ENCODE measurements around the gene BAIAP2L1. TPM values are rescaled to one million over a fixed set of nuclear protein-coding genes. Genes with fewer than 3 reads are reported as not detected.

Gene BAIAP2L1
- total and polyA plus RNA-seq, 2 donors from 2014 or later: 9.6 to 18.8 TPM

DNA sequence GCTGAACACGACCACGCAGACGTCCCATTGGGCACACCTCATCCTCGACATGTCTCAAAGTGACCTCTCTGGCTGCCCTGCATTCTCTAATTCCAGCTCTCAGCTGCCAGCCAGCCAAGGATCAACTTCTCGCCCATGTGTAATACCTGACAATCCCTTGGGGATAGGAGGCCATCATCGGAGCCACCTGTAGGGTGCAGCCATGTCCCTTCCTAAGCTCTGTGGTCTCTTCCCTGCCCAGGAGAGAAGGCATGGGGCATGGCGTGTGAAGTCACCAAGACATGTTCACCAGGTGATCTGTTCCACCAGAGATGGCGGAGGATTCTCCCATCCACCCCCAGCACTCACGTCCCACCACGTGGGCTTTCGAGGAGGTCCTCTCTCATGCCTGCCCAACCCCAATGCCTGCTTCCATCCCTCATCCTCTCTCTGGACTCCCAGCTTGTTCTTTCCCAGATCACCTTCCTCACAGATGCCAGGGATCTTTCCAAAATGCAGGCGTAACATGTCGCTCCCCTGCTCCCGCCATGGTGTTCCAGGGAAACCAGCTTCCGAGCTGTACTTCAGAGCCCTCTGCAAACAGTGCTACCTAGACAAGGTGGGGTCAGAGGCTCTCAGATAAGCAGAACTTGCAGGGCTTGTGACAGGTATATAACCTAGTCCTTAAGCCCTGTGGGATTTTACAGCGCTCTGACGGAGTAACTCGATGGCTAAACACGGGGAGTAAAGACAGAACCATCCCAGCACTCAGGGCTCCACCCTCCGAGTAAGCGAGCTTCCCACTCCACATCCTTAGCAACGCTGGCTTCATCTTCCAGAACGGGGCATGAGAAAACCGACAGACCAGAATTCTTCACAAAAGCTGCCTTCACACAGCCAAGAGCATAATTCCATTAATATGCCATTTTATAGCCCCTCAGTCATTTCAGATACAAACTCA lies 78.3 kb downstream of the BAIAP2L1 start:
- TF ChIP-seq, protein P1, sequence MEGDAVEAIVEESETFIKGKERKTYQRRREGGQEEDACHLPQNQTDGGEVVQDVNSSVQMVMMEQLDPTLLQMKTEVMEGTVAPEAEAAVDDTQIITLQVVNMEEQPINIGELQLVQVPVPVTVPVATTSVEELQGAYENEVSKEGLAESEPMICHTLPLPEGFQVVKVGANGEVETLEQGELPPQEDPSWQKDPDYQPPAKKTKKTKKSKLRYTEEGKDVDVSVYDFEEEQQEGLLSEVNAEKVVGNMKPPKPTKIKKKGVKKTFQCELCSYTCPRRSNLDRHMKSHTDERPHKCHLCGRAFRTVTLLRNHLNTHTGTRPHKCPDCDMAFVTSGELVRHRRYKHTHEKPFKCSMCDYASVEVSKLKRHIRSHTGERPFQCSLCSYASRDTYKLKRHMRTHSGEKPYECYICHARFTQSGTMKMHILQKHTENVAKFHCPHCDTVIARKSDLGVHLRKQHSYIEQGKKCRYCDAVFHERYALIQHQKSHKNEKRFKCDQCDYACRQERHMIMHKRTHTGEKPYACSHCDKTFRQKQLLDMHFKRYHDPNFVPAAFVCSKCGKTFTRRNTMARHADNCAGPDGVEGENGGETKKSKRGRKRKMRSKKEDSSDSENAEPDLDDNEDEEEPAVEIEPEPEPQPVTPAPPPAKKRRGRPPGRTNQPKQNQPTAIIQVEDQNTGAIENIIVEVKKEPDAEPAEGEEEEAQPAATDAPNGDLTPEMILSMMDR (IDR thresholded peaks at IDR 0.05; ENCODE audit: borderline replicate concordance, extremely low read depth, insufficient read depth): no peak
- Histone ChIP-seq H3K9ac (ENCODE audit: low read length in 3 of 3) (no peak overlapping the region), H3K4me1 (ENCODE audit: control insufficient read depth in 2 of 3, insufficient read depth in 2 of 3, low read depth in 1 of 3, low read length in 3 of 3) (no peaks in the 10 kb centered on the region), H3K9me3 (ENCODE audit: control insufficient read depth in 2 of 3, insufficient read depth in 1 of 3, low read length in 3 of 3) (no peaks in the 10 kb centered on the region), H3K4me3 (ENCODE audit: low read length in 3 of 3) (no peak overlapping the region), H3K27ac (ENCODE audit: low read depth in 2 of 2, low read length in 2 of 2) (no peak overlapping the region), H3K27me3 (ENCODE audit: control insufficient read depth, insufficient read depth, low read length) (no peaks in the 10 kb centered on the region), H3K36me3 (ENCODE audit: control insufficient read depth in 2 of 3, insufficient read depth in 3 of 3, low read length in 3 of 3) (no peaks in the 10 kb centered on the region)
- no peak for DNase-seq
- intact Hi-C loops (cut with DNase I): no loop called here
- no peak for FAIRE-seq

DNA sequence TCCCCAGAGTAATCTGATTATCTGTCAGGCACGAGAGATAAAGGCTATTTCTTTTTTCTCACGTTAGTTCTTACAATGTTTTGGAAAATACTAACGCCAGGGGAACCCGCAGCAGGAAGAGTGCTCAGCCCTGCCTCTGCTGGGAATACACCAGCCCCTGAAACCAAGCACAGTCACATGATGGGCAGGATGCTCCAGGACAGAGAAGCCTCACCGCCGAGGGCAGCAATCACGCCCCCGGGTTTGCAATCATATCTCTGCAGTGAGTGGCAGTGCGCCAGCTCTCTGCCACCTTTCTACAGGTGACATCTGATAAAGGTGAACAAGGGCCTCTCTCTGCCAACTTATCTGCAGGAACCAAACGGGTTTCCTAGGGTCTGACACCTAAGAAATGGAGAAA lies 79.6 kb downstream of the BAIAP2L1 start:
- TF ChIP-seq, protein P1 (IDR thresholded peaks at IDR 0.05; ENCODE audit: borderline replicate concordance, extremely low read depth, insufficient read depth): no peak
- H3K9ac ChIP-seq (ENCODE audit: low read length in 3 of 3): no peak overlapping the region
- H3K9me3 ChIP-seq (ENCODE audit: control insufficient read depth in 2 of 3, insufficient read depth in 1 of 3, low read length in 3 of 3): no peaks in the 10 kb centered on the region
- DNase-seq: no peak
- H3K36me3 ChIP-seq (ENCODE audit: control insufficient read depth in 2 of 3, insufficient read depth in 3 of 3, low read length in 3 of 3): no peaks in the 10 kb centered on the region
- FAIRE-seq: no peak
- intact Hi-C loops (cut with DNase I): no loop called here
- H3K4me3 ChIP-seq (ENCODE audit: low read length in 3 of 3): no peak overlapping the region
- no peaks in the 10 kb centered on the region for H3K27me3 ChIP-seq (ENCODE audit: control insufficient read depth, insufficient read depth, low read length)
- H3K4me1 ChIP-seq (ENCODE audit: control insufficient read depth in 2 of 3, insufficient read depth in 2 of 3, low read depth in 1 of 3, low read length in 3 of 3): no peaks in the 10 kb centered on the region
- no peak overlapping the region for H3K27ac ChIP-seq (ENCODE audit: low read depth in 2 of 2, low read length in 2 of 2)

DNA sequence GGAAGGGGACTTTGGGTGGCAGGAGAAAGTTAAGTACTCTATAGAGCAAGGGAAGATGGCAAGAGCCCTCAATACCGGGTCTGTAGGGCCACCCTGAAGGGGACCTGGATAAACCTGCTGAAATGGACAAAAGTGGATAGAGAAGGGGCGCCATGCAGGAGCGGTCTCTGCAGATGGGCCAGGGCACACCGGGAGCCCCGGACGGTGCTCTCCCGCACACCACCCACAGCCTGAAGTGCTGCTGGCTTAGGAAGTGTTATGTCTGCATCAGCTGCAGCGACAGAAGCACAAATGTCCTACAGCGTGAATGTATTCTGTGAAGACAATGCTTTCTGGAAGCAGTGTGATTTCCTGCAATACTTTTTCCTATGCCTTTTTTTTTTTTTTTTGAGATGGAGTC lies 81.7 kb downstream of the BAIAP2L1 start:
- FAIRE-seq (no peak), DNase-seq (no peak)
- intact Hi-C loops (cut with DNase I): no loop called here
- H3K4me1 ChIP-seq (ENCODE audit: control insufficient read depth in 2 of 3, insufficient read depth in 2 of 3, low read depth in 1 of 3, low read length in 3 of 3): no peaks in the 10 kb centered on the region
- no peaks in the 10 kb centered on the region for H3K27me3 ChIP-seq (ENCODE audit: control insufficient read depth, insufficient read depth, low read length)
- H3K4me3 ChIP-seq (ENCODE audit: low read length in 3 of 3): no peak overlapping the region
- no peak overlapping the region for H3K27ac ChIP-seq (ENCODE audit: low read depth in 2 of 2, low read length in 2 of 2)
- TF ChIP-seq, protein P1 (IDR thresholded peaks at IDR 0.05; ENCODE audit: borderline replicate concordance, extremely low read depth, insufficient read depth): no peak
- H3K36me3 ChIP-seq (ENCODE audit: control insufficient read depth in 2 of 3, insufficient read depth in 3 of 3, low read length in 3 of 3): no peaks in the 10 kb centered on the region
- no peaks in the 10 kb centered on the region for H3K9me3 ChIP-seq (ENCODE audit: control insufficient read depth in 2 of 3, insufficient read depth in 1 of 3, low read length in 3 of 3)
- no peak overlapping the region for H3K9ac ChIP-seq (ENCODE audit: low read length in 3 of 3)

Measured in kidney (tissue), 14 donors.